H1 (cell line): ENCODE data around the gene PPP2R3B. TPM values are rescaled to one million over a fixed set of nuclear protein-coding genes. Genes with fewer than 3 reads are reported as not detected.

ENCODE experiments used
- EP300 ChIP-seq, 2 experiments: IDR thresholded peaks; 1 replicate in 1 of 2; 2 replicates in 1 of 2; pipeline ENCODE4 v1.6.1; 2011 to 2012; ENCODE audit warnings: low read depth in 2 of 2, low read length in 2 of 2, mild to moderate bottlenecking in 2 of 2, borderline replicate concordance in 1 of 2, inconsistent platforms in 1 of 2, moderate library complexity in 1 of 2
- RBBP5 ChIP-seq: IDR thresholded peaks from 2 replicates; pipeline ENCODE4 v1.7.1; 2012; ENCODE audit warnings: low read depth, mild to moderate bottlenecking, inconsistent platforms, low read length, moderate library complexity, borderline replicate concordance
- SIRT6 ChIP-seq: IDR thresholded peaks from one replicate; pipeline ENCODE4 v1.7.1; 2012; ENCODE audit warnings: low read length, inconsistent platforms
- SIX5 ChIP-seq: IDR thresholded peaks from 2 replicates; pipeline ENCODE4 v1.6.1; 2011; ENCODE audit warnings: mild to moderate bottlenecking, low read depth, low read length
- polyA plus RNA-seq, 7 experiments: library from polyadenylated mRNA; depleted of rRNA in 3 of 7; stranded (reverse) in 5 of 7; unstranded in 2 of 7; fragments of >200 nt in 5 of 7; fragments of 200-250 nt in 2 of 7; gene quantifications; 1 replicate in 5 of 7; 2 replicates in 1 of 7; 4 replicates in 1 of 7; pipeline versions ENCODE4 v1.2.1 to v1.2.3, GENCODE V29; 2011 to 2013; ENCODE audit warnings: missing spikeins in 2 of 7, mixed read lengths in 2 of 7
- total RNA-seq: library from RNA; stranded (reverse); fragmentation: NEBNext Ultra II Directional; extraction: Animal tissue kit (Norgen Biotek cat#: 25700); gene quantifications from 2 replicates; pipeline ENCODE4 v1.2.1, GENCODE V29; 2021
- TF ChIP-seq, protein P1 (sequence below), 3 experiments: IDR thresholded peaks; 1 replicate in 2 of 3; 2 replicates in 1 of 3; pipeline versions ENCODE4 v1.5.1 to v1.6.1; 2011; ENCODE audit warnings: low read length in 3 of 3, mild to moderate bottlenecking in 3 of 3, inconsistent platforms in 2 of 3, low read depth in 1 of 3, moderate library complexity in 1 of 3; ENCODE audit not compliant: insufficient read depth in 1 of 3; ENCODE audit errors: control extremely low read depth in 1 of 3

The PPP2R3B gene
- total and polyA plus RNA-seq, 2 of the 8 experiments (the other 6 are each of a cell fraction or from before 2014, with no cell fraction given): 47.6 to 86.7 TPM

DNA sequence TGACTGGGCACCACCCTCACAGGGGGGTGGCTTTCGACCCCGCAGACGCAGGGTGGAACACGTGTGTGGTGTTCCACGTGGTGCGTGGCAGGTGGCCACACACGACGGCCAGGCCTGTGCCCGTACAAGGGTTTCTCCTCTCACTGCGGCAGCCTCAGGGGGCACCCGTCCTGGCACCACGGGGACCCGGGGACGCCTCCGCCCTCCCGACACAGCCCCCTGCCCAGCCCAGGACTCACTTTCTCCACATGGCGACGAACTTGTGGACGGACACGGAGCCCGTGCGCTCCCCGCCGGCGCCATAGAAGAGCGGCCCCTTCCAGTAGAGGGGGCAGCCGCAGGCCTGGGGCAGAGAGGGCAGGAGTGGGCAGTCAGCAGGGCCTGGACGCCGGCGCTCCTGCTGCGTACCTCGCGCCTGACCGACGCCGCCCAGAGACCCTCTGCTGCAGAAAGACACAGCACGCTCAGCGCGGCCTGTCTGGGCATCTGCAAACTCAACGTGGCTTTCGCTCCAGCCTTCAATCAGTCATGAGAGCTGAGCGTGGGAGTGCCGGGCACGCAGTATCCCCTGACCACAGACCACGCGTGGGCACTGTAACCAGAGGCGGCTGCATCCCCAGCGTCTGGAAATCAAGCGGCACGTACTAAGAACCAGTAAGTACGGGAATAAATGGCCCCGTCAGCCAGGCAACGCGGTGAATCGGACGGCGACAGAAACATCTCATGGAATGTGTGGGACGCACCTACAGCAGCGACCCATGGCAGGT lies 39.2 kb downstream of the PPP2R3B start (continued):
- TF ChIP-seq SIRT6 (no peak), RBBP5 (no peak), EP300 (IDR thresholded peaks at IDR 0.05; ENCODE audit: borderline replicate concordance in 1 of 2, low read depth in 2 of 2, low read length in 2 of 2) (no peak), SIX5 (no peak)
- TF ChIP-seq, protein P1, sequence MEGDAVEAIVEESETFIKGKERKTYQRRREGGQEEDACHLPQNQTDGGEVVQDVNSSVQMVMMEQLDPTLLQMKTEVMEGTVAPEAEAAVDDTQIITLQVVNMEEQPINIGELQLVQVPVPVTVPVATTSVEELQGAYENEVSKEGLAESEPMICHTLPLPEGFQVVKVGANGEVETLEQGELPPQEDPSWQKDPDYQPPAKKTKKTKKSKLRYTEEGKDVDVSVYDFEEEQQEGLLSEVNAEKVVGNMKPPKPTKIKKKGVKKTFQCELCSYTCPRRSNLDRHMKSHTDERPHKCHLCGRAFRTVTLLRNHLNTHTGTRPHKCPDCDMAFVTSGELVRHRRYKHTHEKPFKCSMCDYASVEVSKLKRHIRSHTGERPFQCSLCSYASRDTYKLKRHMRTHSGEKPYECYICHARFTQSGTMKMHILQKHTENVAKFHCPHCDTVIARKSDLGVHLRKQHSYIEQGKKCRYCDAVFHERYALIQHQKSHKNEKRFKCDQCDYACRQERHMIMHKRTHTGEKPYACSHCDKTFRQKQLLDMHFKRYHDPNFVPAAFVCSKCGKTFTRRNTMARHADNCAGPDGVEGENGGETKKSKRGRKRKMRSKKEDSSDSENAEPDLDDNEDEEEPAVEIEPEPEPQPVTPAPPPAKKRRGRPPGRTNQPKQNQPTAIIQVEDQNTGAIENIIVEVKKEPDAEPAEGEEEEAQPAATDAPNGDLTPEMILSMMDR (IDR thresholded peaks at IDR 0.05; ENCODE audit: control extremely low read depth in 1 of 3, insufficient read depth in 1 of 3, low read depth in 1 of 3, low read length in 3 of 3): no peak
- TF ChIP-seq, all 59 proteins: peak for 0
